Stimulated activated CD4-positive, alpha-beta T cell treated with anti-CD3 and anti-CD28 coated beads, Interleukin-4, amount 100 ng/mL, for 1 hour (primary cell): ENCODE results near the gene CALCOCO2.
"Not testable (repeated sequence)": the region's sequence is repeated elsewhere in the genome, so short reads cannot be mapped to it uniquely, and the experiment has no call there.

Source experiments
- DNase-seq: peaks from one replicate; pipeline ENCODE4 v3.0.0-alpha.2; 2020

The CALCOCO2 gene

GRCh38 chr17:48825446-48826381 lies 5.1 kb upstream of the CALCOCO2 start:
- no peak for DNase-seq

GRCh38 chr17:48831549-48831883 lies 681 bp downstream of the CALCOCO2 start:
- DNase-seq: no peak

GRCh38 chr17:48834973-48835372 lies 4.1 kb downstream of the CALCOCO2 start:
- DNase-seq: no peak

GRCh38 chr17:48835971-48836370 lies 5.1 kb downstream of the CALCOCO2 start:
- no peak for DNase-seq

- not testable (repeated sequence) for DNase-seq
Observed at GRCh38 chr17:48837458-48837857, 6.6 kb downstream of the CALCOCO2 start.

DNA sequence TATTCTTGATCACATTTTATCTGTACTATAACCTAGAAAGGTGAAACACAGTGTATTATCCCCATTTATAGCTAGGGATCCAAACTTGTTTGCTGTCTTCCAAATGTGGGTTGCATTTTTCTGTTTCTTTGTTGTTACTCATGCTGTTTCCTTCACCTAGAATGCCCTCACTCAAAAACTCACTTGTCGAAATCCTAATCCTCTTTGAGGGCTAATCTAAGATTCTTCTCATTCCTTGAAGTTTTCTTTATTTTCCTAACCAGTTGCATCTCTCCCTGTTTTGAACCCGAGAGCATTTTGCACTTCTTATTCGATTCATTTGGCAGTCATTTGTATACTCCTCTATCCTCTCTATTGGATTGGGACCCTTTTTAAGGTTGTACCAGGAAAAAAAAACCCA lies 9.6 kb downstream of the CALCOCO2 start:
- no peak for DNase-seq

GRCh38 chr17:48841395-48841831 lies 10.6 kb downstream of the CALCOCO2 start:
- no peak for DNase-seq

DNA sequence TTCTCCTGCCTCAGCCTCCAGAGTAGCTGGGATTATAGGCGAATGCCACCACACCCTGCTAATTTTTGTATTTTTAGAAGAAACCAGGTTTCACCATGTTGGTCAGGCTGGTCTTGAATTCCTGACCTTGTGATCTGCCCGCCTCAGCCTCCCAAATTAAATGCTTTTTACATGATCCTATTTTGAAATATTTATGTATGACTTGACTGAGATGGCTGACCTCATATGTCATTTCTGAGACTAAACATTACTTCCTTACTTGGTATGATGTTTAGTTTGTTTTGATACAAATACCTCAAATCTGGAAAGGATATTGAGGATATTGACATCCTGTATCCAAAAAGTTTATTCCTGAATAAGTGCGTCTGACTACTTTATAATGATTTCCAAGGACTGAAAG lies 11.9 kb downstream of the CALCOCO2 start:
- no peak for DNase-seq

DNA sequence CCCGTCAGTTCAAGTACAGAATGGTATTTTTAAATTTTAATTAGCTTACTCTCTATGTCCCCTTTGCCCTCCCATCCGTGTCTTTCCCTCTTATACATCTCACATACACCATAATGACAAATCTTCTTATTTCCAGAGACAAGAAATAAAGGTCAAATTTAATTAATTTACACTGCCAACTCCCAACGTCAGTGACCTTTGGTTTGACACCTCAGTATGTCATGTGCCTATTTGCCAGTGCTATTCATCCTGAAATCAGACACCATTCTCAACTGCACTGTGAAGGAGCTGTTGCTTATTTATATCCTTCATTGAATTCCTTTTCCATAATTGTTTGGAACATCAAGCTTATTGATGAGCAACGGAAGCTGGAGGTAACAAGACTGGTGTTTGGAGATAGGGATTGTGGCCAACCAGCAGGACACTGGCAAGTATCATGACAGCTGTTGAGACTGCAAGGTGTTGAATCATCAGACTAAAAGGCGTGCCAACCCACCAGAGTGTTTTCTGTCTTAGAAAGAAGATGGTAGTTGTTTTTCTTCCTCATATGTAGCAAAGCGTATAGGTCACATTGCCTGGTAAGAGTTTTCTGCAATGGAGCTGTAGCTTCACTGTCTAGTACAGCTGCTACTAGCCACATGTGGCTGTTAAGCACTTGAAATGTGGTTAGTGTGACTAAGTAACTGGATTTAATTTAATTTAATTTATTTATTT lies 12.5 kb downstream of the CALCOCO2 start:
- no peak for DNase-seq

GRCh38 chr17:48850792-48851323 lies 20.0 kb downstream of the CALCOCO2 start:
- no peak for DNase-seq

- DNase-seq: no peak
Observed at GRCh38 chr17:48854774-48855476, 24.1 kb downstream of the CALCOCO2 start.

DNA sequence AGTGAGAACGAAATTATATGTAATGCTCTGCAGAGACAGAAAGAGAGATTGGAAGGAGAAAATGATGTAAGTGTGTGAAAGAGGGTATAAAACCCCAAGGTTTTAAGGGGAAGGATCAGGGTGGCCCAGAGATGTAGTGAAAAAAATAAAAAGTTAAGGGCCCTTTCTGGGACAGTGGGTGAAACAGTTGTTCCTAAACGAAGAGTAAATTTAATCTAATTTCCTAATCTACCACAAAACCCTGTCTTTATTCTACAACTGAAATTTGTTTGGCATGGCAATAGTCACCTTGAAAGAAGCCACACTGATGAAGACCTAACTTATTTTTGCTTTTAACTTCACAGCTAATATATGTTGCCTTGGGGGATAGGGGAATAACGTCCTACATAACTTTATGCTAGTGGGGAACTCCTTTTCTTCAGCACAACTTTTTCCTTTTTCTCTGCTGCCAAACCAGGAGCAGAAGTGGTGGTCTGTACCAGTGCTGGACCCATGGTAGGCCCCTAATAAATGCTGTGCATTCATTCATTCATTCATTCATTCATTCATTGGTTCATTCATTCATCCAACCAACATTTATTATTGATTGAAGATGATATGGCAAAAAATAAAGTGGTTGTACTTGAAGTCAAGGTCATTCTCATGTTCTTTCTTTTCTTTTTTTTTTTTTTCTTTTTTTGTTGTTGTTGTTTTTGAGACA lies 25.4 kb downstream of the CALCOCO2 start:
- DNase-seq: no peak

- no peak for DNase-seq
Observed at GRCh38 chr17:48860034-48860433, 29.2 kb downstream of the CALCOCO2 start.

- DNase-seq: no peak
Observed at GRCh38 chr17:48860456-48860855, 29.6 kb downstream of the CALCOCO2 start.

GRCh38 chr17:48868916-48869500 lies 38.2 kb downstream of the CALCOCO2 start:
- DNase-seq: no peak

DNA sequence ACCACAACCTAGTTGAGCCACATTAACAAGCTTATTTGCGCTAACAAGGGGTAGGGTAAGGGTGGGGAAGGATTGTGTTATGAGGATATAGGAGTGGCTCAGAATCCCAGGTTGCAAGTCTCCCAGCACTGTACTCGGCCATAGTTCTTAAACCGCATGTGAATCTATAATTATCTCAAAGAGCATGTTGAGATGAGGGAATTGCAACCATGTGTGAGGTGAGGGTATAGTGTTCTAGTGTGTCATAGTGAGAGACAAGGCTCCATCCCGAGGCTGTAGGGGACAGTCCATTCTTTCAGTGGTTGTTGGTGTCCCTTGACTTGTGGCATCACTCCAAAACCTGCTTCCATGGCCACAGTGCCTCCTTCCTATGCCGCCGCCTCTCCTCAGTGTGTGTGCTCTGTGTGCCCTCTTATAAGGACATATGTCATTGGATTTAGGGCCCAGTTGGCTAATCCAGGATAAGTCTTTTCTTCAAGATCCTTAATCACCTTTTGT lies 39.0 kb downstream of the CALCOCO2 start:
- no peak for DNase-seq

- no peak for DNase-seq
Observed at GRCh38 chr17:48871035-48871550, 40.3 kb downstream of the CALCOCO2 start.

GRCh38 chr17:48871551-48872351 lies 40.9 kb downstream of the CALCOCO2 start:
- DNase-seq: no peak

GRCh38 chr17:48872409-48872808 lies 41.6 kb downstream of the CALCOCO2 start:
- DNase-seq: not testable (repeated sequence)

- no peak for DNase-seq
Observed at GRCh38 chr17:48873209-48873608, 42.4 kb downstream of the CALCOCO2 start.
